ENCODE results near the gene FAS.

GRCh38 chr10:88983206-88983605, 7.4 kb upstream of the FAS start:
- TF ChIP-seq CTCF (conservative IDR thresholded peaks at IDR 0.05; ENCODE audit: low read length), result no peak
- no peak for TF ChIP-seq EZH2phosphoT487 (IDR thresholded peaks at IDR 0.05; ENCODE audit: borderline replicate concordance)

All from Loucy (cell line).